T-helper 1 cell treated with Interleukin-12 subunit alpha and Interleukin-12 subunit beta and Interleukin-4 antibody, amounts not matched to agents 30 μg/mL and 1 μg/mL, for 36 hours (primary cell): ENCODE data around the gene GOSR2.

Experiments used
- H3K27ac Mint-ChIP-seq: one replicate; pipeline ENCODE4 v1.8.0; 2021; ENCODE audit warnings: mild to moderate bottlenecking, mixed read lengths
- H3K27me3 Mint-ChIP-seq: one replicate; pipeline ENCODE4 v1.8.0; 2021; ENCODE audit warnings: low read depth, mixed read lengths
- H3K36me3 Mint-ChIP-seq: one replicate; pipeline ENCODE4 v1.8.0; 2021; ENCODE audit warnings: low read depth, mixed read lengths
- H3K4me1 Mint-ChIP-seq: one replicate; pipeline ENCODE4 v1.8.0; 2021; ENCODE audit warnings: low read depth, mixed read lengths
- H3K4me3 Mint-ChIP-seq: one replicate; pipeline ENCODE4 v1.8.0; 2021; ENCODE audit warnings: mild to moderate bottlenecking, moderate library complexity, mixed read lengths
- H3K9me3 Mint-ChIP-seq: one replicate; pipeline ENCODE4 v1.8.0; 2021; ENCODE audit warnings: mixed read lengths

GOSR2 gene

DNA sequence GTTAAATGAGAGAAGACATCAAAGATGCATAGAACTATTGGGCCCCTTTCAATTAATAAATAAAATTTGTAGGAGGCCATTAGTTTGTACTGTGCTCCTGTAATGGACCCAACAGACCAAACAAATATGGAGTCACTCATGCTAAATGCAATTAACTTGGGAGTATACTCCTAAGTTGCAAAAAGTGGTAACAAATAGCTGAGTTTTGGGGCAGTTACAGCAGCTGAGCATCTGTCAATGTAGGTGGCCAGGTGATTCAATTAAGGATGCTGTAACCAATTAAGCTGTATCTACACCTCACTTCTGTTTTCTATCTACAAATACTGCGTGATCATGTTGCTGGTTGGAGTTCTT lies 36.7 kb upstream of the GOSR2 start:
- Mint-ChIP-seq H3K36me3 (no peaks in the 10 kb centered on the region), H3K9me3 (no peaks in the 10 kb centered on the region), H3K4me3 (no peak overlapping the region), H3K27ac (no peak overlapping the region), H3K4me1 (no peaks in the 10 kb centered on the region), H3K27me3 (peaks cover 16% of the 10 kb centered on the region)

- H3K27ac Mint-ChIP-seq, result no peak overlapping the region
- H3K9me3 Mint-ChIP-seq, result no peaks in the 10 kb centered on the region
- no peaks in the 10 kb centered on the region for H3K4me1 Mint-ChIP-seq
- H3K27me3 Mint-ChIP-seq, result peaks cover 20% of the 10 kb centered on the region
- no peak overlapping the region for H3K4me3 Mint-ChIP-seq
- H3K36me3 Mint-ChIP-seq, result no peaks in the 10 kb centered on the region
Measured at GRCh38 chr17:46887717-46888116, 35.2 kb upstream of the GOSR2 start.

DNA sequence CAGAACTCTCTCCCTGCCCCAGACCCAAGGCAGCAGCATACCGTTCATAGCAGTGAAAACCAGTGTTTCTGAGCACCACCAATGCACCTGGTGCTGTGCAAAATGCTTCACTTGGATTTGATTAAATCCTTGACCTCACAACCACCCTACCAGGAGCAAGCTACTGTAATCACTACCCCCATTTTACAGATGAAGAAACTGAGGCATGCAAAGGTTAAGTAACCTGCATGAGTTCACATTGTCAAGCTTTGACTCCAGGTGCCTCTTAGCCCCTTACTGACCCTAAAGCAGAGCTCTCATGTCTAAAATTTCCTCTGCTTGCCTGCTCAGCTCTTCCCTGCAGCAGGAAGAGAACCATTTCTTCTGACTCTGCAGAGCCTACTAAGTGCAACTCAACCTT lies 34.2 kb upstream of the GOSR2 start:
- peaks cover 20% of the 10 kb centered on the region for H3K27me3 Mint-ChIP-seq
- H3K36me3 Mint-ChIP-seq, result no peaks in the 10 kb centered on the region
- H3K27ac Mint-ChIP-seq, result no peak overlapping the region
- no peak overlapping the region for H3K4me3 Mint-ChIP-seq
- H3K4me1 Mint-ChIP-seq, result no peaks in the 10 kb centered on the region
- no peaks in the 10 kb centered on the region for H3K9me3 Mint-ChIP-seq

DNA sequence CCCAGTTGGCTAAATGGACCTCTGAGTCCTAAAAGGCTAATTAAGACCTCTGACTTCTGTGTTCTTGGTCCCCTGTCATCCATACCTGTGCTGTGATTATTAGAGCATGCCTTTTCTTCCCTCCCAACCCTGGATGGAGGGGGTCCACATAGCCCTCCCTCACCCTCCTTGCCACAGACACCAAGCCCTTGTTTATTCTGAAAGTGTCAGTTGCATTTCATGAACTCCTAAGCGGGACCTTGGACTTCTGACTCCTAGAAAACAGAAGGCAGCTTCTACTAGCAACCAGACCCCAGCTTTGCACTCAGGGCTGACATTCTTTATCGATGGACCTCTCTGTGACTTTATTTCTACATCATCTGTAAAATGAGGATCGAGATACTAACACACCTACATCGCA lies 33.4 kb upstream of the GOSR2 start:
- Mint-ChIP-seq H3K4me1 (no peaks in the 10 kb centered on the region), H3K9me3 (no peaks in the 10 kb centered on the region), H3K36me3 (no peaks in the 10 kb centered on the region), H3K27ac (no peak overlapping the region), H3K27me3 (peaks cover 20% of the 10 kb centered on the region), H3K4me3 (no peak overlapping the region)

GRCh38 chr17:46889992-46890564 lies 32.9 kb upstream of the GOSR2 start:
- H3K9me3 Mint-ChIP-seq, result no peaks in the 10 kb centered on the region
- H3K27ac Mint-ChIP-seq, result no peak overlapping the region
- peaks cover 20% of the 10 kb centered on the region for H3K27me3 Mint-ChIP-seq

GRCh38 chr17:46890638-46891037 lies 32.3 kb upstream of the GOSR2 start:
- Mint-ChIP-seq H3K27me3 (peaks cover 20% of the 10 kb centered on the region), H3K36me3 (no peaks in the 10 kb centered on the region), H3K4me3 (no peak overlapping the region), H3K27ac (no peak overlapping the region), H3K9me3 (no peaks in the 10 kb centered on the region), H3K4me1 (no peaks in the 10 kb centered on the region)

More at GRCh38 chr17:46889992-46890564, 32.9 kb upstream of the GOSR2 start:
- Mint-ChIP-seq H3K4me1 (no peaks in the 10 kb centered on the region), H3K4me3 (no peak overlapping the region), H3K36me3 (no peaks in the 10 kb centered on the region)

DNA sequence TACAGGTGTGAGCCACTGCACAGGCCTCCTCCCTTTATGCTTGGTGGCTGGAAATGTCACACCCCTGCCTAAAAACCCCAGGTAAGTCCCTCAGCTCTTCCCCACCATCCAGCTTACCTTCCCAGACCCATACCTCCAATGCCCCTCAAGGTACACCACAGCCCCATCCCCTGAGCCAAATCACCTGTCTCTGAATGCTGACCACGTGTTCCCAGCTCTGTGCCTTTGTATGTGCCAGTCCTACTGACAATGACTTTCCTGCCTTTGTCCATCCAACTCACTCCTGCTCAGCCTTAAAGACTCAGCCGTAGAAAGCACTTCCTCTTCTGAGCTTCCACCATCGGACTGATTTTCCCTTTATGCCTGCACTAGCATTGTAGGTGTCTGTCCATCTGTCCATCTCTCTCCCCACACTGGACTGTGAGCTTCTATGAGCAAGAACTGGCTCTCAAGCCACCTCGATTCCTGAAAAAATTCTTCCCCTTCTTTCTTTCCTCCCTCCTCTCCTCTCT lies 30.7 kb upstream of the GOSR2 start:
- H3K27me3 Mint-ChIP-seq, result peaks cover 17% of the 10 kb centered on the region
- H3K27ac Mint-ChIP-seq, result no peak overlapping the region
- no peak overlapping the region for H3K4me3 Mint-ChIP-seq
- H3K36me3 Mint-ChIP-seq, result no peaks in the 10 kb centered on the region
- H3K4me1 Mint-ChIP-seq, result no peaks in the 10 kb centered on the region
- H3K9me3 Mint-ChIP-seq, result no peaks in the 10 kb centered on the region

- H3K4me3 Mint-ChIP-seq, result no peak overlapping the region
- H3K36me3 Mint-ChIP-seq, result no peaks in the 10 kb centered on the region
- H3K4me1 Mint-ChIP-seq, result no peaks in the 10 kb centered on the region
- H3K27me3 Mint-ChIP-seq, result peaks cover 8% of the 10 kb centered on the region
- no peaks in the 10 kb centered on the region for H3K9me3 Mint-ChIP-seq
- H3K27ac Mint-ChIP-seq, result no peak overlapping the region
Measured at GRCh38 chr17:46894024-46894423, 28.9 kb upstream of the GOSR2 start.

DNA sequence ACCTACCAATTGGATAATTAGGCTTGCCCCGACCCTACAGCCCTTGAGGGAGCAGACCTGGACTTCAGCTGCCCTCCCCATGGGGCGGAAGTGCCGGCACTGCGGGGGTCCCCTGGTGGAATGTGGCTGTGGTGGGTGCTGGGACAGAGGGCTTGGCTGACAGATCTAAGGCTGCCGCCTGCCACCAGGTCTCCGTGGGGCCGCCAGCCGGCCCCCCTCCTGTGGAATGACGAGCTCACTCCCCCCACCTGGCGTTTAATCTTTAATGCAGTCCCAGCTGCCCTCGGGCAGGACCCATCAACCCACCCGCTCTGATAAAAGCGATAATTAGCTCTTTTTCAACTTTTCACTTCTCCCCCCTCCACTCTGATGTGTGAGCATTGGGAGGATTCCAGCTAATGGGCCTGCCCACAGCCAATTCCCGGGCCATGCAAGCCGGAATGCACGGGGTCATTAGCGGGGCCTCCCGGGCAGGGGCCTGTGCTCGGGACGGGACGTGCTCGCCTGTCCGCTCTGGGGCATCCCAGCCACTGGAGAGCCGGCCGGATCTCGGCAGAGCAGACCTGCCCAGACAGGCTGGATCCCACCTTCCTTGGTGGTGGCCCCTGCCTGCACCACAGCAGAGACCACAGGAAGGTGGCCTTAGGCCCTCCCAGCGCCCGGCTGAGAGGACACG lies 28.3 kb upstream of the GOSR2 start:
- peaks cover 8% of the 10 kb centered on the region for H3K27me3 Mint-ChIP-seq

GRCh38 chr17:46895171-46895570 lies 27.8 kb upstream of the GOSR2 start:
- H3K27ac Mint-ChIP-seq, result no peak overlapping the region
- H3K27me3 Mint-ChIP-seq, result peaks cover 8% of the 10 kb centered on the region
- no peaks in the 10 kb centered on the region for H3K9me3 Mint-ChIP-seq
- H3K36me3 Mint-ChIP-seq, result no peaks in the 10 kb centered on the region
- no peaks in the 10 kb centered on the region for H3K4me1 Mint-ChIP-seq
- H3K4me3 Mint-ChIP-seq, result no peak overlapping the region

More for the DNA sequence above, 28.3 kb upstream of the GOSR2 start:
- no peak overlapping the region for H3K4me3 Mint-ChIP-seq
- no peaks in the 10 kb centered on the region for H3K36me3 Mint-ChIP-seq
- H3K27ac Mint-ChIP-seq, result no peak overlapping the region
- H3K4me1 Mint-ChIP-seq, result no peaks in the 10 kb centered on the region
- no peaks in the 10 kb centered on the region for H3K9me3 Mint-ChIP-seq

DNA sequence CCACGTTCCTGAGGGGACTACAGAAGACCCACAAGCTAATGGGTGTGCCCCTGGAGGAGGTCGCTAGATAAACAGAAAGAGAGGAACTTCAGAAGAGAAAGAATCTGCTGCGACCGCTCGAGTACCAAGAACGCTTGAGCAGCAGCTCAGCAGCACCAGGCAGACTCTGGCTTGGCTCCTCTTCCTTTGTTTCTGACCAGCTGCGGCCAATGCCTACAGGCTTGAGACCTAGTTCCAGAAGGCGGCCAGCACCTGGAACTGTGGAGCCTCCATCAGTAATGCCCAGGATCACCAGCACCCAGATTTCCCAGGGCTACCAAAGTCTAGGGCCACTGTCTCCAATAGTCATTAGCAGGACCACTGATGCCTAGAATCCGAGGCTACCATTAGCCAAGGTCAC lies 26.0 kb upstream of the GOSR2 start:
- no peak overlapping the region for H3K27ac Mint-ChIP-seq
- H3K27me3 Mint-ChIP-seq, result peaks cover 10% of the 10 kb centered on the region
- no peaks in the 10 kb centered on the region for H3K9me3 Mint-ChIP-seq
- no peaks in the 10 kb centered on the region for H3K36me3 Mint-ChIP-seq
- H3K4me1 Mint-ChIP-seq, result no peaks in the 10 kb centered on the region
- H3K4me3 Mint-ChIP-seq, result no peak overlapping the region

GRCh38 chr17:46898364-46898763 lies 24.6 kb upstream of the GOSR2 start:
- H3K27me3 Mint-ChIP-seq, result peaks cover 6% of the 10 kb centered on the region
- H3K4me3 Mint-ChIP-seq, result no peak overlapping the region
- no peaks in the 10 kb centered on the region for H3K9me3 Mint-ChIP-seq
- no peak overlapping the region for H3K27ac Mint-ChIP-seq
- H3K4me1 Mint-ChIP-seq, result no peaks in the 10 kb centered on the region
- no peaks in the 10 kb centered on the region for H3K36me3 Mint-ChIP-seq

DNA sequence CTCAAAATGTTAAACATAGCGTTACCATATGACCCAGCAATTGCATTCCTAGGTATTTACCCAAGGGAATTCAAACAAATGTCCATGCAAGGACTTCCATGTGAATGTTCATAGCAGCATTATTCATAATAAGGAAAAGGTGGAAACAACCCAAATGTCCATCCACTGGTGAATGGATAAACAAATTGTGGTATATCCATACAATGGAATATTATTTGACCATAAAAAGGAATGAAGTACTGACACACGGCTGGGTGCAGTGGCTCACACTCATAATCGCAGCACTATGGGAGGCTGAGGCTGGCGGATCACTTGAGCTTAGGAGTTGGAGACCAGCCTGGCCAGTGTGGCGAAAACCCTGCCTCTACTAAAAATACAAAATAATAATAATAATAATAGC lies 24.1 kb upstream of the GOSR2 start:
- Mint-ChIP-seq H3K27ac (no peak overlapping the region), H3K9me3 (no peaks in the 10 kb centered on the region), H3K4me1 (no peaks in the 10 kb centered on the region), H3K4me3 (no peak overlapping the region), H3K36me3 (no peaks in the 10 kb centered on the region), H3K27me3 (peaks cover 6% of the 10 kb centered on the region)

DNA sequence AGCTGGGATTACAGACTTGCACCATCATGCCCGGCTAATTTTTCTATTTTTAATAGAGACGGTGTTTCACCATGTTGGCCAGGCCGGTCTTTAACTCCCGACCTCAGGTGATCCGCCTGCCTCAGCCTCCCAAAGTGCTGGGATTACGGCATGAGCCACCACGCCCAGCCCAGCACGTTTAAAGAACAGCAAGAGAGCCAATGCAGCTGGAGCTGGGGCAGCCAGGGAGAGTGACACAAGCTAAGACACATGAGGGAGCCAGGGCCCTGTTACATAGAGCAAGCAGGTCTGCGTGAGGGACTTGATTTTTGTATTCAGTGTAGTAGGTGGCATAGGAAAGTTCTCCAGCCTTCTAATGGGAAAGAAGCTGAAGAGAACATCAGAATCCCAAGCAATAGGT lies 21.7 kb upstream of the GOSR2 start:
- no peaks in the 10 kb centered on the region for H3K9me3 Mint-ChIP-seq
- no peak overlapping the region for H3K27ac Mint-ChIP-seq
- H3K36me3 Mint-ChIP-seq, result no peaks in the 10 kb centered on the region

GRCh38 chr17:46903762-46904672 lies 18.9 kb upstream of the GOSR2 start:
- no peaks in the 10 kb centered on the region for H3K36me3 Mint-ChIP-seq
- no peaks in the 10 kb centered on the region for H3K9me3 Mint-ChIP-seq
- H3K27ac Mint-ChIP-seq, result no peak overlapping the region
- H3K4me1 Mint-ChIP-seq, result peaks cover 6% of the 10 kb centered on the region
- H3K4me3 Mint-ChIP-seq, result no peak overlapping the region
- peaks cover 6% of the 10 kb centered on the region for H3K27me3 Mint-ChIP-seq

More for the DNA sequence above, 21.7 kb upstream of the GOSR2 start:
- peaks cover 6% of the 10 kb centered on the region for H3K4me1 Mint-ChIP-seq
- peaks cover 6% of the 10 kb centered on the region for H3K27me3 Mint-ChIP-seq
- H3K4me3 Mint-ChIP-seq, result no peak overlapping the region
